Body of pancreas (tissue), 4 donors: Measurements from ENCODE around the gene TAF8. TPM values are rescaled to one million over a fixed set of nuclear protein-coding genes. Genes with fewer than 3 reads are reported as not detected.

Experiments
- ATAC-seq: fragments of 150-250 bp; one replicate; pipeline ENCODE4 v1.9.1; 2016
- DNase-seq, 4 donors: peaks; one replicate each; pipeline ENCODE4 v3.0.0-alpha.2; 2019
- H3K27ac ChIP-seq, 4 donors: fragments of 200-600 bp; sonication (generic); 1 replicate in 3 of 4; 2 replicates in 1 of 4; pipeline versions ENCODE4 v1.5.1 to v1.6.1; 2016 to 2019; ENCODE audit warnings: mild to moderate bottlenecking in 1 of 4, mixed read lengths in 1 of 4, moderate library complexity in 1 of 4
- H3K27me3 ChIP-seq, 2 donors: fragments of 200-600 bp; sonication (generic); one replicate each; pipeline ENCODE4 v1.6.0; 2016; ENCODE audit warnings: mild to moderate bottlenecking in 1 of 2
- H3K36me3 ChIP-seq, 2 donors: fragments of 200-600 bp; sonication (generic); replicated peaks in 1 of 2; 2 replicates each; pipeline ENCODE4 v1.5.1; 2016; ENCODE audit warnings: low read depth in 2 of 2; ENCODE audit not compliant: insufficient read depth in 1 of 2
- H3K4me1 ChIP-seq: fragments of 200-600 bp; sonication (generic); one replicate; pipeline ENCODE4 v1.6.0; 2016
- H3K4me3 ChIP-seq, 2 donors: fragments of 200-600 bp; sonication (generic); 1 replicate in 1 of 2; 2 replicates in 1 of 2; pipeline ENCODE4 v1.5.1; 2016 to 2019
- H3K9me3 ChIP-seq, 3 donors: fragments of 200-600 bp; sonication (generic); 1 replicate in 2 of 3; 2 replicates in 1 of 3; pipeline ENCODE4 v1.5.1; 2016
- POLR2A ChIP-seq, 3 donors: fragments of 450-650 bp; IDR thresholded peaks; one replicate each; pipeline ENCODE4 v1.6.1; 2016; ENCODE audit warnings: antibody characterized with exemption in 3 of 3, mild to moderate bottlenecking in 2 of 3
- WGBS, 2 donors: methylation state at CpG; one replicate each; pipeline ENCODE4 v1.1.5; 2017; 5-methylcytosine and 5-hydroxymethylcytosine counted together
- intact Hi-C: fragments of 100-400 bp; cut with DNase I; formaldehyde crosslinking; loops from one replicate; pipeline ENCODE4 v1.15.1; 2023
- total RNA-seq, 2 donors: library from RNA; depleted of rRNA; stranded (reverse); fragments of >200 nt; gene quantifications; one replicate each; pipeline ENCODE4 v1.1.0, GENCODE V29; 2016
- TF ChIP-seq, protein P1 (sequence below), 7 experiments: fragments of 450-650 bp in 4 of 7; fragments of 200-600 bp in 3 of 7; sonication (generic) in 3 of 7; IDR thresholded peaks; one replicate each; pipeline ENCODE4 v1.5.1; 2016 to 2019; ENCODE audit warnings: antibody characterized with exemption in 7 of 7

Gene TAF8
- total RNA-seq, 2 donors from 2014 or later, result 7.6 to 18.2 TPM

DNA sequence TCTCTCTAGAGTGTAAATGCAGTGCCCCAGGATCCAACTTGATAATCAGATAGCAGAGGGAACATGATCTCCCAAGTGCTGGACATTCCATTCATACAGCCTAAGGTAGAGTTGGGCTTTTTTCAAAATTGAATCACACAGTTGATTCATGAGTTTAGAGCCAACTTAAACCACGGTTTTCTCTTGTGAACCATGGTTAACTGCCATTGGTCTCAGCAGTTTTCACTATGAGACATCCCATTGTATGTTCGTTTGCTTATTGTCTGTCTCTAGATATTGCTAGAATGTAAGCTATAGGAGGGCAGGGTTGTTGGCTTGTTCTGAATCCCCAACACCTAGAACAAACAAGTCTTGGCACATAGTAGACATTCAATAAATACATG, 37.2 kb upstream of the TAF8 start:
- no peak overlapping the region for H3K4me3 ChIP-seq
- 72 to 76% methylated on average over 2 of the region's 2 CpGs for WGBS, 2 donors

DNA sequence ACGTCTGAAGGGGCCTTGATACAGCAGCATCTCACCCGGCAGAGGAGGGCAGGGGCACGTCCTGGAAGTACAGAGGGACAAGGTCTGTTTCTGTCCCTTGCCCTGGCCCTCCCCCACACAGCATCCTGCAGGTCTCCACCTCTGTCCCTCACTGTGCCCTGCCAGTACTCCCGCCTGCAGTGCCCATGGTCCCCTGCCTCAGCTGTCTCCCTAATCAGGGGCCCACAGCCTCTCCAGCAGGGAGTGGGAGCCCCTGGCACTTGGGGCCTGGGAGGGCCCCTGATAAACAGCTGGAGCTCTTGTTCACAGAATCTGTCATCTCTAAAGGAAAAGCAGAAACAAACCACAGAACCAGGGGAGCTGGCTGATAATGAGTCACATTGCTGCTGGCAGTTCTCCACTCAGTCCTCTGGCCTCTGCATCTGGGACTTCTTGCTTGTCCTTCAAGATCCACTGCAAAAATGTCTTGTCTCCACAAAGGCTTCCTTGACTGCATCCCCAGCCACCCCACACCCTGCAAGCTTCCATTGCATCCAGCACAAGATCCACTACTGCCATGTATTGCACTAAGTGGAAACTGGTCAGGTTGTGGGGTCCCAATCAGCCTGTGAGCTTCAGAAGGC, 33.2 kb upstream of the TAF8 start:
- Histone ChIP-seq H3K27ac (no peak overlapping the region), H3K4me1 (no peaks in the 10 kb centered on the region), H3K4me3 (no peak overlapping the region), H3K9me3 (no peaks in the 10 kb centered on the region), H3K27me3 (no peaks in the 10 kb centered on the region), H3K36me3 (no peaks in the 10 kb centered on the region)
- 67 to 70% methylated on average over 3 to 4 of the region's 4 CpGs for WGBS, 2 donors
- no peak for TF ChIP-seq POLR2A (IDR thresholded peaks at IDR 0.05)
- TF ChIP-seq, protein P1, sequence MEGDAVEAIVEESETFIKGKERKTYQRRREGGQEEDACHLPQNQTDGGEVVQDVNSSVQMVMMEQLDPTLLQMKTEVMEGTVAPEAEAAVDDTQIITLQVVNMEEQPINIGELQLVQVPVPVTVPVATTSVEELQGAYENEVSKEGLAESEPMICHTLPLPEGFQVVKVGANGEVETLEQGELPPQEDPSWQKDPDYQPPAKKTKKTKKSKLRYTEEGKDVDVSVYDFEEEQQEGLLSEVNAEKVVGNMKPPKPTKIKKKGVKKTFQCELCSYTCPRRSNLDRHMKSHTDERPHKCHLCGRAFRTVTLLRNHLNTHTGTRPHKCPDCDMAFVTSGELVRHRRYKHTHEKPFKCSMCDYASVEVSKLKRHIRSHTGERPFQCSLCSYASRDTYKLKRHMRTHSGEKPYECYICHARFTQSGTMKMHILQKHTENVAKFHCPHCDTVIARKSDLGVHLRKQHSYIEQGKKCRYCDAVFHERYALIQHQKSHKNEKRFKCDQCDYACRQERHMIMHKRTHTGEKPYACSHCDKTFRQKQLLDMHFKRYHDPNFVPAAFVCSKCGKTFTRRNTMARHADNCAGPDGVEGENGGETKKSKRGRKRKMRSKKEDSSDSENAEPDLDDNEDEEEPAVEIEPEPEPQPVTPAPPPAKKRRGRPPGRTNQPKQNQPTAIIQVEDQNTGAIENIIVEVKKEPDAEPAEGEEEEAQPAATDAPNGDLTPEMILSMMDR (IDR thresholded peaks at IDR 0.05), result no peak
- intact Hi-C loops, result no loop called here
- peak in 1 of 4 donors; percentile 39 for DNase-seq
- ATAC-seq, result no peak

More for the DNA sequence above, 37.2 kb upstream of the TAF8 start:
- H3K36me3 ChIP-seq, result no peaks in the 10 kb centered on the region
- DNase-seq (no peak), ATAC-seq (no peak)
- H3K27ac ChIP-seq, result no peak overlapping the region
- H3K9me3 ChIP-seq, result no peaks in the 10 kb centered on the region
- H3K27me3 ChIP-seq, result no peaks in the 10 kb centered on the region
- intact Hi-C loops, result no loop called here
- H3K4me1 ChIP-seq, result no peaks in the 10 kb centered on the region
- no peak for TF ChIP-seq POLR2A (IDR thresholded peaks at IDR 0.05)
- TF ChIP-seq, protein P1 (IDR thresholded peaks at IDR 0.05), result no peak

DNA sequence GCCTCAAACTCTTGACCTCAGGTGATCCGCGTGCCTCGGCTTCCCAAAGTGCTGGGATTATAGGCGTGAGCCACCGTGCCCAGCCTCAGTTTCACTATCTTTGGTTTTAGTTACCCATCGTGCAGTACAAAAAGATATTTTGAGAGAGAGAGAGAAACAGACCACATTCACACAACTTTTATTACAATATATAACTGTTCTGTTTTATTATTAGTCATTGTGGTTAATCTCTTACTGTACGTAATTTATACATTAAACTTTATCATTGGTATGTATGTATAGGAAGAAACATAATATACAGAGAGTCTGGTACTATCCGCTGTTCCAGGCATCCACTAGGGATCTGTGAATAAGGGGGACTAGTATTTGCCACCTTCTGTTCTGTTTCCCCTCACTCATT, 29.4 kb upstream of the TAF8 start:
- Histone ChIP-seq H3K4me1 (no peaks in the 10 kb centered on the region), H3K27me3 (no peaks in the 10 kb centered on the region), H3K27ac (no peak overlapping the region), H3K9me3 (no peaks in the 10 kb centered on the region), H3K4me3 (no peak overlapping the region), H3K36me3 (no peaks in the 10 kb centered on the region)
- no peak for ATAC-seq
- no peak for DNase-seq
- intact Hi-C loops, result no loop called here
- no peak for TF ChIP-seq POLR2A (IDR thresholded peaks at IDR 0.05)
- TF ChIP-seq, protein P1 (IDR thresholded peaks at IDR 0.05), result no peak
- WGBS, 2 donors, result 90% methylated on average over 8 of the region's 8 CpGs

DNA sequence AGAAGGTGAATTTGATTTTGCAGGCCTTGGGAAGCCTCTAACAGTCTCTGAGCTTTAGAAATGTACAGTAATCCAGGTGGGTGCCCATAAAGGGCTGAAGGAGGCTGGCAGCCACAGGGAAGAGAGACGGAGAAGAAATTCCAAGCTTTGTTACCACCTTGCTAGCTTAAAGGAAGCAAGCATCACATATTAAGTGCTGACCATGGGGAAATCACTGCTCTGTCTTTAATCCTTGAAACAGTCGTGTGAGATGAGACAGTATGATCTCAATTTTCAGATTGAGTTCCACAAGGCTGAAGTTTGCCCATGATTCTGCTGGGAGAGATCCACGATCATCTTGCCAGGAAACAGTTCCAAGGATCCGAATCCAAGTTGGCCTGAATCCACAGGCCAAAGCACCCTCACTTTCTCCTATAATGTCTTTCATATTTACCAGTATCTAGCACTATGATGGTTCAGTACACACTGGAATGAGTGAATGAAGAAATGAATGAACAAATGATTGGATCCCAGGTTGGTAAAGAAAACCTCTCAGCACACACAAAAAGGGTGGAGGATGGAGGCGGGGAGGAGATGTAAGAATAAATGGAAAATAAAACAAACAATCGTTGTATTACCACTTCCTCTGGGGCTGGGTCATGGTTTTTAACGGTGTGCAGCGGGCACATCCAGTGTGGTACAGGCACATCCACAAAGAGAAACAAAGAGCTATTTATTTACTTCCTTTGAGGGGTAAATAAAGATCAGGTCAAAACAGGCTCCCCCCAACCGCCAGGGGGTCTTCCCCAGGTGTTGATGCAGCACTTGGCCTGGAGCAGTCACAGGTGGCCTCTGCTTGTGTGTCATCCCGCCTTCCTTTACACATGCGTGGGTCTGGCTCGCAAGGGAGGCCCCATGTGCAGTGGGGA, 28.2 kb upstream of the TAF8 start:
- H3K27me3 ChIP-seq, result no peaks in the 10 kb centered on the region
- H3K36me3 ChIP-seq, result no peaks in the 10 kb centered on the region
- no peaks in the 10 kb centered on the region for H3K9me3 ChIP-seq
- H3K4me1 ChIP-seq, result no peaks in the 10 kb centered on the region
- WGBS, 2 donors, result 57 to 65% methylated on average over 11 to 12 of the region's 12 CpGs
- H3K27ac ChIP-seq, result no peak overlapping the region
- intact Hi-C loops, result no loop called here
- ATAC-seq, result no peak
- no peak overlapping the region for H3K4me3 ChIP-seq
- TF ChIP-seq POLR2A (IDR thresholded peaks at IDR 0.05), result no peak
- TF ChIP-seq, protein P1 (IDR thresholded peaks at IDR 0.05), result no peak
- DNase-seq, result no peak
